MV-4-11 (cell line): ENCODE measurements around the gene ALDH5A1.

Source experiments
- DNase-seq: peaks from one replicate; lab custom pipeline; 2025; lab: John Stamatoyannopoulos, UW

The ALDH5A1 gene

DNA sequence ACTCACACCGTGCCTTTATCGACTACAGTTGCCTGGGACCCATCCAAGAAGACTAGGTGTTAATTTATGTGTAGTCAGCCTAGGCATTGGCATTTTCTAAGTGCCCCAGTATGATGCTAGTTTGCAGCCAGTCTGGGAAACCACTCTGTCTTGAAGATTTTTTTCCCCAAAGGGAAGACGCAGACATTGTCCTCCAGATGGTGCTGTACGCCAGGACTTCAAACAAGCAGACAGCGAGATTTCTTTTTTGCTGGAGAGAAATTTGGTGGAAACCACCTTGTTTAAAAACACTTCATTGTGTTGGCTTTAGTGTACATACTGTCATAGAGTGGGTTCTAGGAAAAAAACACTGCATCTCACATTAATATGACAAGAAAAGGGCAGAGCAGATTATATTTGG is 30.0 kb downstream of the ALDH5A1 start:
- peak; percentile 48 for DNase-seq

DNA sequence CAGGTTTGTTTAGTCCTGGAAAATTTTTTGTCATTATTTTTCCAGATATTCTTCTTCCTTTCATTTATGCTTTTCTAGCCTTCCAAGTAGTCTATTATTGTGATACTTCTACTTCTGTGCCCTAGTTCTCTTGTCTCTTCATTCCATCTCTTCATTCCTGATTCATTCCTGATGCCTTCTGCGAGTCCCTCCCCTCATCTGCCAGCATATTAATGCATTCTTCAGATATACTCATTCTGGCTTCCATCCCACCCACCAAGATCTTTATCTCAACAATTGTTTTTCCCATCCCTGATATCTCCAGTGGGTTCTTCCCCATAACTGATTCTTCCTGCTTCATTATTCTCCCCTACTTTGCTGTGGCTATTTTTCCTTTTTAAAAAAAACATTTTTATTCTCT is 35.2 kb downstream of the ALDH5A1 start:
- no peak for DNase-seq

DNA sequence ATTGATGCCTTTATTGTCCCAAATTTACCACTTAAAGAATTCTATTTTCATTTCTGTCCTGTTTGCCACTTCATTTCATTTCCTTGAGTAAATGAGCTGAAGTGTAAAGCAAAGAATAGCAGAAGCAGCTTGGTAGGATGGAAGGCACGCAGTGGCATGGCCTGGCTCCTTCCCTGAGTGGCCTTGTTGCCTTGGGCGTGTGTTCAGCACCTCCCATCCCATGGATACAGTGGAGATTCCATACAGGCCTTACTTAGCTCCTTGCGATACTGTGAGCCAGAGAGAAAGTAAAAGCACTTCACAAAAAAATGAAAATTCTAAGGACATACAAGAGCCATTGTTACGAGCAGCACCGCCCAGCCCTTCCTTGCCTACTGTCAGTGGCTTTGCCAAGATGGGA is 39.6 kb downstream of the ALDH5A1 start:
- DNase-seq, result no peak

DNA sequence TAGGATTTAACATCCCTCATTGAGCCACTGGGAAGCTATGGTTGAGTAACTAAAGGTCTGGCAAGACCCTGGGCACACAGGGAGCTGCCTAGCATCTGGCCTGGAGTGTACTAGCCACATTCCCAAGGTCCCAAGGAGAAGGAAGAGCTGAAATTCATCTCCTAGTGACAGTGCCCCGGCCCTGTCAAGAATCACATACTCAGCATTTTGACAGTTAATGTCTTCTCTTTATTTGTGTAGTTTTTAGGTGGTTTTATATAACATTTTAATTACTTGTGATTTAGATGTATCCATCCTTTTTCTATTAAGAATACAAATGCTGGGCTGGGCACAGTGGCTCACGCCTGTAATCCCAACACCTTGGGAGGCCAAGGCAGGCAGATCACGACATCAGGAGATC is 40.4 kb downstream of the ALDH5A1 start:
- DNase-seq, result no peak

DNA sequence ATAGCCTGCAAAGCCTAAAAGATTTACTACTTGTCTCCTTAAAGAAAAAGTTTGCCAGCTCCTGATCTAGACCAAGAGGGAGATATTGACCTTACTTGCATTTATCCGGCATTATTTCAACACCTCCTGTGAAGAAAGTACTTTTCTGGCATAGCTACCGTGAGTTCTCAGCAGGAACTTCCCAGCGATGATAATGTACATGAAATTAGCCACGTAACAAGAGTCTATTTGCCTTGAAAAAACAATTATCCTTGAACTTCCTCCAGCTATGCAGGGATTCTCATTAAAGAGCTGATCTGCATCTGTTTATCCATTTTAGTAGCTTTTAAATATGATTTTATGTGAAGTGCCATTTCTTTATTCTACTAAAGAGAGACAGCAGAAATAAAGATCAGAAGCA is 41.7 kb downstream of the ALDH5A1 start:
- DNase-seq, result no peak

DNA sequence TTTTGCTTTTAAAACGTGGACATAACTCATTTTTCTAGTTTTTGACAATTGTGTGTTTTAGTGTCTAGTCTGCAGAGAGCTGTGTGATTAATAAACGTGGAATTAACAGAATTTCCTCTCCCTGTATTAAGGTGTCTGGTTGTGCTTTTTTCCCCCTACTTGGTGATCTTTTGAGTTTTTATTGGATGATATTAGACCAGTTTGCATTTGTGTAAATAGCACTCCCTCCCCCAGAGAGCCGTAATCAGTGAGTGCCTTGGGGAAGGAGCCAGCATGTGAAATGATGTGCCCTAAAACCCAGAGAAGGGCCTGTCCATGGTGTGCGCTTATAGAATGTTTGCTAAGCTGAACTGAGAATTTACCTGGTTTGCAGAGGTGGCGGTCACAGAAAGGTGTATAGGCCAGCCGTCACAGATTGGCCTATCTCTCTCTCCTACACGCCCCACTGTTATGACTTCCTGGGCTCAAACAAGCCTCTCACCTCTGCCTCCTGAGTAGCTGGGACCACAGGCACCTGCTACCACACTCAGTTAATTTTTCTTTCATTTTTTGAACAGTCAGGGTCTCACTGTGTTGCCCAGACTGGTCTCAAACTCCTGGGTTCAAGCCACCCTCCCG is 42.4 kb downstream of the ALDH5A1 start:
- no peak for DNase-seq

DNA sequence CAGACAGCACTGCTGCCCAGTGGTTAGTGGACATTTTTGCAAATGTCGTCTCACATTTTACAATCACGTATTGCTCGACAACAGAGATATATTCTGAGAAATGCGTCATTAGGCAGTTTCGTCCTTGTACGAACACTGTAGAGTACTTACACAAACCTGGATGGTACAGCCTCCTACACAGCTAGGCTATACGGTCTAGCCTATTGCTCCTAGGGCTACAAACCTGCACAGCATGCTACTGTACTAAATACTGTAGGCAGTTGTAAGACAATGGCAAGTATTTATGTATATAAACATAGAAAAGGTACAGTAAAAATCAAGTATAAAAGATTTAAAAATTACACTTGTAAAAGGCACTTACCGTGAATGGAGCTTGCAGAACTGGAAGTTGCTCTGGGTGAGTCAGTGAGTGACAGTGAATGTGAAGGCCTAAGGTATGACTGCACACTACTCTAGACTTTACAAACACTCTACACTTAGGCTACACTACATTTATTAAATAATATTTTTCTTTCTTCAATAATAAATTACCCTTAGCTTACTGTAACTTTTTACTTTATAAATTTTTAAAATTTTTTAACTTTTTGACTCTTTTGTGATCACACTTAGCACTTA is 43.1 kb downstream of the ALDH5A1 start:
- no peak for DNase-seq

DNA sequence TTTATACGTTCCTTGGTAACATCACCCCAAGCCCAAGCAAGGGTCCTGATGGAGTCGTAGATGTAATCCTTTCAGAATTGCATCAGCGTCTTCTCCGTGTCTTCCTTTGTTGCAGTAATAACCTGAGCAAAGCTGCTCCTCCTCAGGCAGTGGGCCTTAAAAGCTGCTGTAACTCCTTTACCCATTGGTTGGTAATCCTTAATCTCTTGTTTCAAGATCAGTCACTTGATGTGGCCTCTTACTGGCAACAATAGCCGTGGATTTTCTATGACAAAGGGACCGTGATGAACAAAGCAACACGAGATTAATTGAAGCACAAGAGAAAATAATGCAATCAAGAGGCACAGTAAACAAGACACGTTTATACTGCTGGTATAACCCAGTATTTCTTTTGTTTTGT is 44.6 kb downstream of the ALDH5A1 start:
- DNase-seq, result no peak

DNA sequence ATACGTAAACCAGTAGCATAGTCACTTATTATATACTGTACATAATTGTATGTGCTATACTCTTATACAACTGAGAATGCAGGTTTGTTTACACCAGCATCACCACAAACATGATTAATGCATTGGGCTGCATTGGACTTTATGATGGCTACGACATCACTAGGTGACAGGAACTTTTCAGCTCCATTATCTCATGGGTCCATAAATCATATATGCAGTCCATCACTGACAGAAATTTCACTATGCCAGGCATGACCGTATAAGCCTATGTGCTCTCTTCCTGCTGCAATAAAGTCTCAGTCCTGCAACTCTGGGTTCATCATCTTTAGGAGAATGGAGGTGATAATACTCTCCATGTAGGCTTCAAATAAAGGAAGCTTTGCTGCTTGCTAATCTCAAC is 45.4 kb downstream of the ALDH5A1 start:
- DNase-seq, result no peak

DNA sequence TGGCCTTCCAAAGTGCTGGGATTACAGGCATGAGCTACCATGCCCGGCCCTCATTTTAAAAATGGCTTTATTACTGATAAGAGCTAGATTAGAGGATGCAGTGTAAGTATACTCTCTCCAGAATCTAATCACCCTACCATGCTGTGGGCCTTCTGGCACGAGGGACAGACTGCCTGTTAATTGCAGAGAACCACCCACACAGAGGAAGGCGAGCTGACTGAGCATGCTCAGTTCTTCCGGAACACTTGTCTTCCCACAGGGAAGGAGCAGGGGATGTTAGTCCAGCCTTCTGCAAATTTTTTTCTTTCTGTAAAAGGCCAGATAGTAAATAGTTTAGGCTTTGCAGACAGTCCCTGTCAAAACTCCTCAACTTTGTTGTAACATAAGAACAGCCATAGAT is 48.9 kb downstream of the ALDH5A1 start:
- no peak for DNase-seq

DNA sequence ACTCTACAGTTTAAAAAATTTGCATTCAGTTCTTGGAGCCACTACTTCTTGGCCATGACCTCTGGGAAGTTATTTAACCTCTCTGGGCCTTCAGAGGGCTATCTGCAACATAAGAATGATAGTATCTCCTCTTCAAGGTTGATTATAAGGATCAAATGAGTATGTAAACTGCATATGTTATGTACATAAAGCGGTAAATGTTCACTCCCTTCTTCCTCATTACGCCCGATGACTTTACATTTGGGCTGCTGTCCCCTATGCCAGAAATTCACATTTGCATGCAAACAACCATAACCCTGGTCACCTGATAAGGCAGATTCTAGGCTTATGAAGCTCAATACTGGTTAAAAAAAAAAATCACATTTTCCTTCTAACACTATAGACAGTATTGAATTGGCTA is 50.4 kb downstream of the ALDH5A1 start:
- no peak for DNase-seq

DNA sequence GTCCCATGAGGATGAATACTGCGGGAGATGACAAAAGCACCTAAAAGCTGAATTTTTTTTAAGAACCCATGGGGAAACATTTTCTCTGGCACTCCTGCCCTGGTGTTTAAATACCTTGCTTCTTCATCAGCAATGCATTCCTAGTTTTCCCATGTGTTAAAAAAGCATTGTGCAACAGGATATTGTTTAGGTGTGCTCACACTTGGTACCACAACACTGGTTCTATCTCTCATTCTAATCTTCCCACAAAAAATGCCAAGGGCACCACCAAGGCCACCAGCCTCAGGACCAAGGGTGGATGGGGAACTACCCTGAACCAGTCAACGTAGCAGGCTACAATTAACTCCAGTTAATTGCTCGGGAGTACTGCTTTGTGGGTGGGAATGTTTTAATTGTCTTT is 50.9 kb downstream of the ALDH5A1 start:
- no peak for DNase-seq

DNA sequence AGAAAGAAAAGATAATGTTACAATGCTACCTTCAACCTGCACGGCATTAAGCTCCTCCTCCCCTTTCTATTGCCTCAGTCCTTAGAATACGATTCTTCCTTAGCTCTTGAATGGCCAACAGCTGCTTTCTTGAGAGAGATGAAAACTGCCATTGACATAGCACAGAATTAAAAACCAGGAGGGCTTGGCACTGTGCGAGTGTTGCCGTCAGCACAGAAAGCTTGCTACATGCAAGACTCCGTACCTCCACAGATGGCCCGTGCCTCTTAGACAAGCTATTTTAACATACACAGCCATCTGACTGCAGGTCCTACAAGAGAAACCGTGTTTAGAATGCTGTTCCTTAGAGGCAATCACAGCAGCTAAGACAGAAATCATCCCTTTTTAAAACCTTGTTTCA is 51.7 kb downstream of the ALDH5A1 start:
- DNase-seq, result no peak

DNA sequence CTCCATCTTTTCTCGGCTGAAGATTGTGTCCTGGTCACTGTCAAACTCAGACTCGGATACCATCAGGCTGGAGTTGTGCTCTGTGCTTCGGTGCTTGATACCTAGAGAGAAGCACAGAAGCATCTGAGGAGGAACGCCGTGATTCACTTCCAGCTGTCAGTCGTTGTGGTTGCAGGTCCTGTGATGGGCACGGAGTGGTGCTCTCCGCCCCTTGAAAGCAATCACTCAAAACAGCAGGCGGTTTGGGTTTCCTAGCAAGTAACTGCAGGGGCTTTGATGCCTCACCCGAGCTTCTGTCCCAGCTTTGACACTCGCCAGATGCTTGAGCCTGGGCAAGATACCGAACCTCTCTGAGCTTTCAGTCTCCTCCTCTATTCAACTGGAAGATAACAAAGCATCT is 52.5 kb downstream of the ALDH5A1 start:
- no peak for DNase-seq

DNA sequence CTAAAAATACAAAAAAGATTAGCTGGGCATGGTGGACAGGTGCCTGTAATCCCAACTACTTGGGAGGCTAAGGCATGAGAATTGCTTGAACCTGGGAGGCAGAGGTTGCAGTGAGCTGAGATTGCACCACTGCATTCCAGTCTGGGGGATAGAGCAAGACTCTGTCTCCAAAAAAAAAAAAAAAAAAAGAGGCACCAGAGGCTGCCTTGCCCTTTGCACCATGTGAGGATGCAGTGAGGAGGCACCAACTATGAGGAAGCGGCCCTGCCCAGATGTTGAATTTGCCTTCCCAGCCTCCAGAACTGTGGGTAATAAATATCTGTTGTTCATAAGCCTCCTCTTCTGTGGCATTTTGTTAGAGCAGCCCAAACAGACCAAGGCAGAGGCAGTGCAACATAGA is 54.4 kb downstream of the ALDH5A1 start:
- no peak for DNase-seq

DNA sequence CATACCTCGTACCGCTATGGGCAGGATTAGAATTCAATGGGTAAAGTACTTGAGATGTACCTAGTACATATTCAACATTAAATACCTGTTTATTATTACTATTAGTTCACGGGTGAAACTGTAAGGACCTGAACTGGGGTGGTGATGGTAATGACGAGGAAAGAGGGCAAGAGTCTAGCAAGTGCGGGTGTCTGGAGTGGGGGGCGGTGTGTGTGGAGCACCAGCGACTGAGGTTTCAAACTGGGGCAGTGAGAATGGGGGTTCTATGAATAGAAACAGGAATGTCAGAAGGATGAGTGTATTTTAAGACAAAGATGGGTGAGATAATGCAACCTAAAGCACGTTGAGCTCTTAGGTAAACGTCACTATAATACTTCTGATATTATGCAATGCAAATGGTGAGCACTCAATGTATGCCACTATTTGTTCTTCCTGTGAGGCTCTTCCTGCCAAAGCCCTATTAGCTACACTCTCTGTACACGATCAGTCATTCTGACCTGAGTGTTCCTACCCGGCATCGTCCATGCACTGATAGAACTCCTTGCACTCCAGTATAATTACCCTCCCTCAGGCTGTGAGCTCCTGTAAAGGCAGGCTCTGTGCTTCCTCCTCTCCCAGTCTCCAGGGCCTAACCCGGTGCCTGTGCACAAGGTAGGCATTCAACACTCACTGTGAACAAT is 55.0 kb downstream of the ALDH5A1 start:
- no peak for DNase-seq

DNA sequence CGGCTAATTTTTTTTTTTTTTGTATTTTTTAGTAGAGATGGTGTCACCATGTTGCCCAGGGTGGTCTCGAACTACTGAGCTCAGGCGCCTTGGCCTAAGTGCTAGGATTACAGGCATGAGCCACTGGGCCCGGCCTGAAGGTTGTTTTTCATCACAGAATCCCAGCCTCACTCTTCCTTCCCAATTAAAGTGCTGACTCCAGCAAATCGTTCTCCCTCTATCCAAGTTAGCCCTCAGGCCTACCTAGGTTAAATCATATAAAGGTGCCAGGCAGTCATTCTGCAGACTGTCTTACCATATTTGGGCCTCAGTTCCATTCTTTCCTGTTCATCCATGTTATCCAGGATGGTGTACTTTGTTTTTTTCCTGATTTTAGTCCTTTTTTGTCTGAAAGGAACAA is 56.4 kb downstream of the ALDH5A1 start:
- no peak for DNase-seq

DNA sequence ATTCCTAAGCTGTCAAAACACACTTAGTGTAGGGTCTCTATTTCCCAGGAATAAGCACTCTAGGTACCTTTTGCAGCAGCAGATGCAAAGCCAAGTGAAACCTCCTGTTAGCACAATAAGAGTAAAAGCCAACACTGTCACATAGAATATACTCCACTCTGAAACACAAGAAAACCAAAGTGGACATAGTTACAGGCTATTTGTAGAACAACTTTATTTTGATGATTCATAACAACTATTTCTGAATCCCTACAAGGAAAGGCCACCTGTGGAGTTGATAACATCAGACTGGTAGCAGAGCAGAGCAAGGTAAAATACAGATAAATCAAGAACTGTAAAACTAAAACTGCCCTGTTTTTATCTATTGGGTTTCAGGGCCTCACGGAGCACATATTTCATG is 59.7 kb downstream of the ALDH5A1 start:
- DNase-seq, result no peak

DNA sequence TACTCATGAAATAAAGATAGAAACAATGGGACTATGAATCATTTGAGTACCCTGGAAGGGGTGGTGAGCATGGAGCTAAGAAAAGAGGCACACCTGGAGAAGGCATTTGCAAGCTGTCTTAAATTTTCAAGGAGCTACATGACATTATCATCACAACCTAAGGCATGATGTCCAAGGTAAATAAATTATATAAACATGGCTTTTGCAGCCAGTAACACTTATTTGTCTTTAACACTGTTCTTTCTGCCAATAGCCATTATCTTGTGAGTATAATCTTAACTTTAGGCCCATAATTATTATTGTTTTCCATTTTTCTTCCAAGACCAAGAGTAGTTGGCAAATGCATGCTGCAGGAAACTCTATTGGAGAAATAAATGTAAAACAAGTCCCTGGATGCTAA is 63.7 kb downstream of the ALDH5A1 start:
- DNase-seq, result no peak

DNA sequence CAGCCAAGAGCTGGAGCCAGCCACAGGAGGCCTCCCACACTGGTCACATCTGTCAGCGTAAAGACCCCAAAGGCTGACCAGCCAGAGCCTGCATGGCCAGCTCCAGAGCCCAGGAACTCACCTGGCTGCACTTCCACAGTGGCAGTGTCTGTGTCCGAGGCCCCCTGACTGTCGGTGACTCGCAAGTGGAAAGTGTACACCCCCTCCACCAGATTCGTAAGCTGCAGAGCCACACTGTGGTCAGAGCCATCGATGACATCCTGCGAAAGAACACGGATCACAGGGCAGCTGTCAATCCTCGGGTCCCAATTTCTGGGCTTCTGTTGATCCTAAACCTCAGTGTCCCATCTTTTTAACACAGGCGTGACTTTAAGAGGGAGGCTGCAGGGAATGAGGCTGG is 69.3 kb downstream of the ALDH5A1 start:
- DNase-seq, result no peak

DNA sequence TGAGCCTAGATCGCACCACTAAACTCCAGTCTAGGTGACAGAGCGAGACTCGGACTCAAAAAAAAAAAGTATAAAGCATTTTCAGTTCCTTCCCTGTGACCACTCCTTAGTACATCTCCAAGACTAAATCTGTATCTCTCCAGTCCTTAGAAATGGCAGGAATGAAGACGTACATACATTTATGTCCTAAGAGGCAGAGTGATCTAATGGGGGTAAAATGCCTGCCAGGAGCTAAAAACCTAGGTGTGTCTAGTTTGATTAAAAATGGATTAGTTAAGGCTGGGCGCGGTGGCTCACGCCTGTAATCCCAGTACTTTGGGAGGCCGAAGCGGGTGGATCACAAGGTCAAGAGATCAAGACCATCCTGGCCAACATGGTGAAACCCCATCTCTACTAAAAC is 70.4 kb downstream of the ALDH5A1 start:
- no peak for DNase-seq

DNA sequence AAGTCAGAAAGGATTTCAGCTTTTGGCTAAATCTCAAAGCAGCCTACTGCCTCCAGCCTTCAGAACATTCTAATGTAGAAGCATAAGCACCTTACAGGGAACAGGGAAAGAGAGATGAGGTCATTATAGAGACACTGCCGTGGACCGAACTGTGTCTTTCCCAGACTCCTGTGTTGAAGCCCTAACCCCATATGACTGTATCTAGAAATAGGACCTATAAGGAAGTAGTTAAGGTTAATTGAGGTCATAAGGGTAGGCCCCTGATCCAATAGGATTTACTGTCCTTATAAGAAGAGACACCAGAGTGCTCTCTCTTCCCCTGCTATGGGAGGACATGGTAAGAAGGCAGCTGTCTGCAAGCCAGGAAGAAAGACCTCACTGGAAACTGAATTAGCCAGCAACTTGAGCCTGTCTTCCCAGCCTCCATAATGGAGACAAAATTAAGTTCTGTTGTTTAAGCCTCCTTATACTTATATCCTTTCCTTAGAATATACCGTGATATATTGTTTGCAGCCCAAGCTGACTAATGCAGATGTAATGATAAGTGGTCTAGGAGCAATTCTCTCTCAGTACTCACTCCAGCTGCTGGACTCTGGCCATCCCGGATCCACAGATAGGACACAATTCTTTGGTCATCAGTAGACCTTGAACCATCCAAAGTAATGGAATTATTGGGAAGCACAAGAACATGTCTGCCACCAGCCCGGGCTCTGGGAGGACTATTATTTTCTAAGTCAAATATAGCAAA is 71.4 kb downstream of the ALDH5A1 start:
- DNase-seq, result peak; percentile 32

DNA sequence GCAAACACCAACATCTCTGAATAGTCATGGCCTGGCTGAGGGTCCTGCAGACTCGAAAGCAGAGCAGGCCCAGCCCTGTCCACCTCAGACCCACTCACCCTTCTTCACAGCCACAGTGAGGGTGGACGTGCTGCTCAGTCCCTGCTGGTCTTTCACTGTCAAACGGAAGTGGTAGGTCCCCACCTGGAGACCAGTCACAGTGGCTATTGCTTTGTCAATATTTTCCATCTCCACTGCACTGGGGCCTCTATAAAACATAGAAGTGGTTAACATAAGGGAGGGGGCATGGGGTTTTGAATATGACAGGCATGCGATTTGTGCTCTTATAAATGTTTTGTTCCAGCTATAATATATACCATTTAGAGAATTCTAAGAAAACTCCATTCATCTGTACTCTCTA is 73.9 kb downstream of the ALDH5A1 start:
- DNase-seq, result no peak
